Activated naive CD4-positive, alpha-beta T cell treated with anti-CD3 and anti-CD28 coated beads, Interleukin-2, amount 10 ng/mL, durations not matched to agents 7 days and 5 days (primary cell): ENCODE results near the gene MC1R.

ENCODE experiments used
- CTCF ChIA-PET: fragments of 350-600 bp; sonication (Branson Sonifier 250); formaldehyde crosslinking; loops from one replicate; lab custom pipeline; 2021; ENCODE audit warnings: antibody characterized with exemption; lab: Charles Lee
- DNase-seq: peaks from one replicate; pipeline ENCODE4 v3.0.0-alpha.2; 2020
- H3K27ac Mint-ChIP-seq: one replicate; pipeline ENCODE4 v1.8.0; 2021; ENCODE audit warnings: mild to moderate bottlenecking, moderate library complexity, mixed read lengths
- H3K27me3 Mint-ChIP-seq: one replicate; pipeline ENCODE4 v1.8.0; 2021; ENCODE audit warnings: mild to moderate bottlenecking, mixed read lengths
- H3K36me3 Mint-ChIP-seq: one replicate; pipeline ENCODE4 v1.8.0; 2021; ENCODE audit warnings: mixed read lengths
- H3K4me1 Mint-ChIP-seq: one replicate; pipeline ENCODE4 v1.8.0; 2021; ENCODE audit warnings: mixed read lengths
- H3K4me3 Mint-ChIP-seq: one replicate; pipeline ENCODE4 v1.8.0; 2021; ENCODE audit warnings: mild to moderate bottlenecking, moderate library complexity, mixed read lengths
- H3K9me3 Mint-ChIP-seq: one replicate; pipeline ENCODE4 v1.8.0; 2021; ENCODE audit warnings: mixed read lengths

Gene MC1R

DNA sequence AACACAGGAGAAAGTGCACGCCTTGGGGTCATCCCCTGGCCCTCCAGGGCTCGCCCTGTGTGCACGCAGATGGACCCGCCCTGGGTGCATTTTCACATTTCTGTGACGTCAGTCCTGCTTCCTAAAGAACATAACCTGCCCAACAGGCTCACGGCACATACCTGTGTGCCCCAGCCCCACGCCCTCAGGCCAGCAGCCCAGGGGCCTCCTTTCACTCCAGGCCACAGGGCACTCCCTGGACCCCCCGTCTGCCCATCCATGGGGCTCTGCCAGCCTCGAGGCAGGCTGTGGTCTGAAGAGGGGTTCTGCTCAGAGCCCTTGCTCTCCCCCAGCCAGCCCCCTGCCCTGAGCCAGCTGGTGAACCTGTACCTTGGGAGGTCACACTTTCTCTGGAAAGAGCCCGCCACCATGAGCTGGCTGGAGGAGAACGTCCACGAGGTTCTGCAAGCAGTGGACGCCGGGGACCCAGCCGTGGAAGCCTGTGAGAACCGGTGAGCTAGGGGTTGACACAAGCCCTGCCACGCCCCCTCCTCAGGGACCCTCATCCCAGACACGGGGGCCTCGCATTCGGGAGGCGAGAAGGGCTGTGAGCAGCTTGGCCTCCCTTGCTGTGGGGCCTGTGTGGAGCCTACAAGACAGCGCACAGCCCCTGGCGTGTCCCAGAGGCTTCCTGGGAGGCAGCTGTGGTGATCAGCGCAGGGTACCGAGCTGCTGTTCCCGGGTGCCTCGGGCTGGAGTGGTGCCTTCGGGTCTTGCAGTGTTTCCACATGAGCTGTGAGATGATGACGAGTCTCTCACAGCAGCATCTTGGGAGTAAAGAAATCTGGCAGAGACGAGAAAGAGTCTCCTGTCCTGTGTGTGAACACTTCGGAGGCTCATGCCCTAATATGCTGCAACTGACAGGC, 13.8 kb upstream of the MC1R start:
- Mint-ChIP-seq H3K36me3 (peaks cover 38% of the 10 kb centered on the region), H3K9me3 (no peaks in the 10 kb centered on the region), H3K4me3 (no peak overlapping the region), H3K27me3 (no peaks in the 10 kb centered on the region), H3K27ac (no peak overlapping the region), H3K4me1 (no peaks in the 10 kb centered on the region)
- CTCF ChIA-PET = no interaction called here
- DNase-seq = no peak

DNA sequence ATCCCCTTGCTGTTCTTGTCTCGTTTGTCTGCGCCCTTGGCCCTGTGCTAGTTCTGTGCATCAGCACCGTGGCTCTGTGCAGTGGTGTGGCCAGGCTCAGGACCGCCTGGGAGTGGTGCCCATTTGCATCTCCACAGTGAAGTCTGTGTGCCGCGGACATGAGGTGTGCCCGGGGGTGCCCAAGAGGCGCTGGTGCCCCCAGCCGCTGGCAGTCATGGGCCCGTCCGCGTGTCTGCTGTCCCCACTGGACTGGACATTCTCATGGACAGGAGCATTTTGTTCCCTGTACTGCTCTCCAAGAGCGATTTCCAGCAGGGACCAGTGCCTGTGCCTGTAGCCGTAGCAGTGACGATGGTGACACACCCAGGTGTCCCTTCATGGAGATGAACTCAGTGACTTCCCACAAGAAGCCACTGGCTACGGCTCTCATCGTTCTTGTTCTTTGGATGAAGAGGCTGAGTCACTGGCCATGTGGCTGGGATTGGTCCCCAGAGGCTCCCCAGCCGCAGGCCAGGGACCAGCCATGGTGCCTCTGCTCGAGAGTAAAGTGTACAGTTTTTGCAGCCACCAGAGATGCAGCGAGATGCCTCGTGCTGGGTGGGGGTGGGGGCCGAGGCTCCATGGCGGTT, 13.0 kb upstream of the MC1R start:
- Mint-ChIP-seq H3K4me3 (no peak overlapping the region), H3K36me3 (peaks cover 32% of the 10 kb centered on the region), H3K27me3 (no peaks in the 10 kb centered on the region), H3K9me3 (no peaks in the 10 kb centered on the region), H3K27ac (no peak overlapping the region), H3K4me1 (peaks cover 4% of the 10 kb centered on the region)
- DNase-seq = no peak
- CTCF ChIA-PET = interaction anchor here (2.8 kb wide), 1 partner anchor 13 kb away, joined by 7 read pairs; the partner anchor contains the start of gene MC1R

DNA sequence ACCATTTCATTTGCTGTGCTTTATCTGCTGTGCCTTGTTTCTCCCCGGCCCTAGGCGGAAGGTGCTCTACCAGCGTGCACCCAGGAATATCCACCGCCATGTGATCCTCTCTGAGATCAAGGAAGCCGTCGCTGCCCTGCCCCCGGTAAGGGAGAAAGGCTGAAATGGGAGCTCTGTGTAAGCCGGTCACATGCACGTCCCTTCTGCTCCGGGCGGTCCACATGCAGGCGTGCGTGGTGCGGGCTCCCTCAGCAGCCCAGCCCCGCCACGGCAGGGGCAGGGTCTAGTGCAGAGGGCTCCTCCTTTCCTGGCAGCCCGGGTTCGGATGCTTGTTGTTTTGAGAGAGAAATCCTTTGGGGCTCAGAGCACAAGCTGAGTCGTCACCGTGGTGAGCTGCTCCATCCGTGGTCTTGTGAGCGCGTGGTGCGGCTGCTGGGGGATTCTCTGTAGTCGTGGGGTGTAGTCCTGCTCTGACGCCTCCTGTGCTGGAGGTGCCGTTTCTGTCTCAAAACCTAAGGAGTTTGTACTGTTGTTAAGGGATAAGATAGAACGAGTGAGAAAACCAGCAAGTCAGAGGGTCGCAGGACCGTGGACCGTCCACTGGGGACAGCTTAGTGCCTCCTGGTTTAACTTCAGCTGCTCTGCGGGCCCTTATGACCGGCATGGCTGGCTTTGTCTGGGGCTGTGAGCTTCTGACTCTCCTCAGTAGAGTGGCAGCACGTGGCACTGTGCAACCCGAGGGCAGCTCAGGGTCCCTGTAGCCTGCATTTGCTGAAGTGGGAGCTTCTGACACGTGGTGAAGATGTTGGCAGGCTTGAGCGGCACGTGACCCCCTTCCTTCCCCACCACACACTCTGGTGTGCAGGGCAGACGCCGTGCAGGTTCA, 12.3 kb upstream of the MC1R start:
- H3K27ac Mint-ChIP-seq = no peak overlapping the region
- no peak overlapping the region for H3K4me3 Mint-ChIP-seq
- H3K4me1 Mint-ChIP-seq = peaks cover 4% of the 10 kb centered on the region
- CTCF ChIA-PET = interaction anchor here (2.8 kb wide), 1 partner anchor 12 kb away, joined by 7 read pairs; the partner anchor contains the start of gene MC1R
- peaks cover 35% of the 10 kb centered on the region for H3K36me3 Mint-ChIP-seq
- no peaks in the 10 kb centered on the region for H3K9me3 Mint-ChIP-seq
- H3K27me3 Mint-ChIP-seq = no peaks in the 10 kb centered on the region
- no peak for DNase-seq

DNA sequence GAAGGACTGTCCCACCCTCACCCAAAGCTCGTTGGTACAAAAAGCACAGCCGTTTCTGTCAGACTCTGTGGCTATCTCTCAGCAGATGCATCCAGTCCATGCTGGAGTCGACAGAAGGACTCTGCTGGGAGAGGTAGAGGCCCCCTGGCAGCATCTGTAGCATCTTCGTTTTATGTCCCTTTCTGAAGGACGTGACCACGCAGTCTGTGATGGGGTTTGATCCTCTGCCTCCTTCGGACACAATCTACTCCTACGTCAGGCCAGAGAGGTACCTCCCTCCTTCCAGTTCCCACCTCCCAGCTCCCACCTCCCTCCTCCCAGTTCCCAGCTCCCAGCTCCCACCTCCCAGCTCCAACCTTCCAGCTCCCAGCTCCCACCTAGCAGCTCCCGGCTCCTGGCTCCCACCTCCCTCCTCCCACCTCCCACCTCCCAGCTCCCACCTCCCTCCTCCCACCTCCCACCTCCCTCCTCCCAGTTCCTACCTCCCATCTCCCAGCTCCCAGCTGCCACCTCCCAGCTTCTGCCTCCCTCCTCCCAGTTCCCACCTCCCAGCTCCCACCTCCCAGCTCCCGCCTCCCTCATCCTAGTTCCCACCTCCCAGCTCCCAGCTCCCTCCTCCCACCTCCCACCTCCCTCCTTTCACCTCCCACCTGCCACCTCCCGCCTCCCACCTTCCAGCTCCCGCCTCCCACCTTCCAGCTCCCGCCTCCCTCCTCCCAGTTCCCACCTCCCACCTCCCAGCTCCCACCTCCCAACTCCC, 11.4 kb upstream of the MC1R start:
- Mint-ChIP-seq H3K27me3 (no peaks in the 10 kb centered on the region), H3K9me3 (no peaks in the 10 kb centered on the region), H3K4me3 (no peak overlapping the region), H3K36me3 (peaks cover 36% of the 10 kb centered on the region), H3K4me1 (peaks cover 4% of the 10 kb centered on the region), H3K27ac (no peak overlapping the region)
- CTCF ChIA-PET = interaction anchor here (0.6 to 2.8 kb wide), 5 partner anchors 11 to 367 kb away, joined by 3 to 7 read pairs (median 4); partner anchors contain the start of genes MC1R and TCF25
- no peak for DNase-seq

DNA sequence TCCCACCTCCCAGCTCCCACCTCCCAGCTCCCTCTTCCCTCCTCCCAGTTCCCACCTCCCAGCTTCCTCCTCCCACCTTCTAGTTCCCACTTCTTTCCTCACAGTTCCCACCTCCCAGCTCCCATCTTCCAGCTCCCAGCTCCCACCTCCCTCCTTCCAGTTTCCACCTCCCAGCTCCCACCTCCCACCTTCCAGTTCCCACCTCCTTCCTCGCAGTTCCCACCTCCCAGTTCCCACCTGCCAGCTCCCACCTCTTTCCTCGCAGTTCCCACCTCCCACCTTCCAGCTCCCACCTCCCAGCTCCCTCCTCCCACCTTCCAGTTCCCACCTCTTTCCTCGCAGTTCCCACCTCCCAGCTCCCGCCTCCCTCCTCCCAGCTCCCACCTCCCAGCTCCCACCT, 10.4 kb upstream of the MC1R start:
- H3K36me3 Mint-ChIP-seq = peaks cover 39% of the 10 kb centered on the region
- H3K27ac Mint-ChIP-seq = no peak overlapping the region
- H3K4me1 Mint-ChIP-seq = peaks cover 4% of the 10 kb centered on the region
- no peak for DNase-seq
- no peak overlapping the region for H3K4me3 Mint-ChIP-seq
- CTCF ChIA-PET = interaction anchor here (1.2 to 3.9 kb wide), 4 partner anchors 10 to 202 kb away, joined by 3 to 29 read pairs (median 6); partner anchors contain the start of genes MC1R and TCF25
- no peaks in the 10 kb centered on the region for H3K9me3 Mint-ChIP-seq
- H3K27me3 Mint-ChIP-seq = no peaks in the 10 kb centered on the region

DNA sequence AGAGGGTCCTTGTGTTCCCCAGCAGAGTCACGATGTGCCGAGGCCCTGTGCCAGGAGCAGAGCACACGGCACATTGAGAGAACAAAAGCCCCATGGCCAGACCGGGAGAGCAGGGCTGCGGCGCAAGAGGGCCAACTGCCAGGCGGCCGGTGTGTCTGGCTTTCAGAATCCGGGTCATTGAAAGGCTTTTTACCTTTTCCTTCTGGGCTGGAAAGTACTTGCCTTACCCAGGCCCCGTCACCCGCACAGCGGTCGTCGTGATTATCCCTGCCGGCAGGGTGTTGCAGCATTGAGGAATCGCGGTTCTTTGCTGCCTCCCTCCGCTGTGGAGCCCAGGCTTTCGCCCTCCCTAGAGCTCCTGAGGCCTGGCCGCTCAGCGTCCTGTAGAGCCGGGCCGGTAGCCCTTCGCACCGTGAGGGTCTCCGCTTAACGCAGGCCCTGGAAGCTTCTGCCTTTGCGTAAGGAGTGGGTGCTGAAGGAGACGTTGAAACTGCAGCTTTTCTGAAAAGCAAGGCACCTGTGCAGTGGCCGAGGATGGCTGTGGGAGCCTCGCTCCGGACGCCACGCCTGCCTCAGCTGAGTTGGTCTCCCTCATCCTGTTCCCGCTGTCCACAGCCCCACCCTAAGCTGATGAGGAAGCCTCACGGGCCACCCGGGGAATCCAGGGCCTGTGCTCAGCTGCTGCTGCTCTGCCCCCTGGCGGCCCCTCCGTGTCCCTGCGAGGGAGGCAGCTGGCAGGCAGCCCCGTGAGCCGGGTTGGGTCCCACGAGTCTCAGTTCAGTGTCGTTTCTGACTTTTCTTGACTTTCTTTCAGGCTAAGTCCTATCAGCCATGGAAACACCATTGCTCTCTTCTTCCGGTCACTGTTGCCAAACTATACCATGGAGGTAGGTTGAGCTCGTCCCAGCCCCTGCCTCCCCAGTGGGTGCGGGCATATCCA, 8.6 kb upstream of the MC1R start:
- Mint-ChIP-seq H3K36me3 (peaks cover 45% of the 10 kb centered on the region), H3K4me1 (peaks cover 4% of the 10 kb centered on the region), H3K27me3 (no peaks in the 10 kb centered on the region), H3K9me3 (no peaks in the 10 kb centered on the region), H3K27ac (no peak overlapping the region), H3K4me3 (no peak overlapping the region)
- CTCF ChIA-PET = interaction anchor here (0.8 to 3.9 kb wide), 13 partner anchors 9 to 210 kb away, joined by 3 to 29 read pairs (median 5); partner anchors contain the start of genes MC1R, TCF25 and TUBB3
- DNase-seq = peak; percentile 76

DNA sequence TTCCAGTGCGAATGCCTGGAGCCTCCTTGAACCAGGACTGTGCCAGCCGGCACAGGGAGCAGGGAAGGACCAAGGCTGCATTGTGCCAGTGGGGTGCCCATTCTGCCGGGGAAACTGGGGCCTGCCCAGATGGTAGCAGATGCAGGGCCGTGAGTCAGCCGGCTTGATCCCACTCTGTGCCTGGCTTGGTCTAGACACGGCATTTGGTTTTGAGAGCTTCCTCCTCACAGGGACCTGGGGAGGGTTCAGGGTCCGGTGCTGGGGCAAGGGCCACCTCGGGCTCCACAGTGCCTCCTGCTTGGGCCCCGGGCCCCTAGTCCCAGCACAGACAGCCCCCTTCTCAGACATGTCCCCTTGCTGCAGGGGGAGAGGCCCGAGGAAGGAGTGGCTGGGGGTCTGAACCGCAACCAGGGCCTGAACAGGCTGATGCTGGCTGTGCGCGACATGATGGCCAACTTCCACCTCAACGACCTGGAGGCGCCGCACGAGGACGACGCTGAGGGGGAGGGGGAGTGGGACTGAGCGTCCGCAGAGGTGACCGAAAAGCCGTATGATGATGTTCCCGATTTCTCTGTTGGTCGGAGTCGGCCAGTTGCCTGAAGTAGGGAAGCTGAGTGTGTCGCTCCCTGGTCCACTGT, 7.8 kb upstream of the MC1R start:
- H3K4me3 Mint-ChIP-seq = no peak overlapping the region
- CTCF ChIA-PET = interaction anchor here (0.9 to 3.9 kb wide), 11 partner anchors 8 to 211 kb away, joined by 4 to 29 read pairs (median 5); partner anchors contain the start of genes MC1R and TUBB3
- H3K27me3 Mint-ChIP-seq = peaks cover 4% of the 10 kb centered on the region
- DNase-seq = no peak
- no peaks in the 10 kb centered on the region for H3K9me3 Mint-ChIP-seq
- H3K4me1 Mint-ChIP-seq = peaks cover 4% of the 10 kb centered on the region
- H3K27ac Mint-ChIP-seq = no peak overlapping the region
- peaks cover 40% of the 10 kb centered on the region for H3K36me3 Mint-ChIP-seq

DNA sequence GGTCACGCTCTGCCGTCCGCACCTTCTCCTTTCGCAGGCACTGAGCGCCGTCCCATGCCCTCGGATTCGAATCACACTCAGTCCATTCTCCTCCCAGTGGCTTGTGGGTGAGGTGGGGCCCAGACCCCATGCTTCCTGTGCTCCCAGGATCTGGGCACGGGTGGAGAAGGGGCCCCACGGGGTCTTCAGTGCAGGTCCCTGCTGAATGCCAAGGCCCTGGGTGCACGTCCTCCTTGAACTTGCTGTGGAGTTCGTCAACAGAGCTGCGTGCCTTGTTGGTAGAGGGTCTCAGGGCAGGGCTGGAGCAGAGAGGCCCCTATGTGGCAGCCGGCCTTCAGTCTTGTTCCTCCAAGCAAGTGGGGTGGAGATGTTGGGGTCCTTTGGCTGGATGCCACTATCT, 7.3 kb upstream of the MC1R start:
- no peak for DNase-seq
- Mint-ChIP-seq H3K36me3 (peaks cover 34% of the 10 kb centered on the region), H3K27me3 (peaks cover 5% of the 10 kb centered on the region), H3K27ac (no peak overlapping the region), H3K4me1 (peaks cover 7% of the 10 kb centered on the region), H3K9me3 (no peaks in the 10 kb centered on the region), H3K4me3 (no peak overlapping the region)
- CTCF ChIA-PET = interaction anchor here (1.8 to 3.9 kb wide), 2 partner anchors 12 to 205 kb away, joined by 16 to 29 read pairs; partner anchors contain the start of gene TUBB3

DNA sequence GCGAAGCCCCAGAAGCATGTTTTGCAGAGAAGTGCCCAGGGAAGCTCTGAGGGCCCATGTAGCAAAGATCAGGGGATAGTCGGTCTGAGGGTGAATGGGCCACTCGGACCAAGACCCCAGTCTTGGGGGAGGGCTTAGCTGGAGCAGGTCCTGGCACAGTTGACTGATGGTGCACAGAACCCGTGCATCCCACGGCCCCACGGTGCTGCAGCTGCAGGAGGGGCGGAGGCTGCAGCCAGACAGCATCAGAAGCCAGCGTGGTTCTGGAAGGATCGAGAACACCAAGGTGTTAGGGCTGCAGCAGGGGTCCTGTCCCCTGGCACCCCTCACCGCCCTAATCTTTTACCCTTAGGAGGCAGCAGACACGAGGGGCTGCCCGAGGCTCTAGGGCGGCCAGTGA, 6.5 kb upstream of the MC1R start:
- CTCF ChIA-PET = no interaction called here
- no peaks in the 10 kb centered on the region for H3K9me3 Mint-ChIP-seq
- H3K4me1 Mint-ChIP-seq = peaks cover 10% of the 10 kb centered on the region

DNA sequence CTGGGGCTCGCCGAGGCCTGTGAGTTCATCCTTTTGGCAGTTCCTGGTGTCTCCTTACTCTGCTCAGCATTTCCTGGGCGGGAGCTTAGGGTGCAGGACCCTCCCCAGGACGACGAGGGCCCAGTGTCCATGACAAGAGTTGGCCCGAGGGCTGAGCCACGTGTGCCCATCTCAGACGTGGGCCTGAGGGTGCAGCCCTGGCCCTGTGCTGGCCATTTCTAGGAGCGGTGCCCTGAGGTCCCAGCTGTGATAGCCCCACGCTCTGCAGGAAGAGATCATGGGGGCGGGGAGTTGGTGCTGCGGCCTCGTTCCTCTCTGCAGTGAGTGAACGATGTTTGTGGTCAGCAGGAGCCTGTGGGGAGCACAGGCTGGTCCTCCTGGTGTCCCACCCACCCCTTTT, 6.0 kb upstream of the MC1R start:
- Mint-ChIP-seq H3K27me3 (peaks cover 6% of the 10 kb centered on the region), H3K27ac (no peak overlapping the region), H3K9me3 (no peaks in the 10 kb centered on the region), H3K4me1 (peaks cover 14% of the 10 kb centered on the region), H3K36me3 (peaks cover 26% of the 10 kb centered on the region), H3K4me3 (no peak overlapping the region)
- DNase-seq = no peak
- CTCF ChIA-PET = no interaction called here

More for the DNA sequence above, 6.5 kb upstream of the MC1R start:
- H3K36me3 Mint-ChIP-seq = peaks cover 27% of the 10 kb centered on the region
- no peak overlapping the region for H3K4me3 Mint-ChIP-seq
- DNase-seq = no peak
- H3K27me3 Mint-ChIP-seq = peaks cover 5% of the 10 kb centered on the region
- no peak overlapping the region for H3K27ac Mint-ChIP-seq

DNA sequence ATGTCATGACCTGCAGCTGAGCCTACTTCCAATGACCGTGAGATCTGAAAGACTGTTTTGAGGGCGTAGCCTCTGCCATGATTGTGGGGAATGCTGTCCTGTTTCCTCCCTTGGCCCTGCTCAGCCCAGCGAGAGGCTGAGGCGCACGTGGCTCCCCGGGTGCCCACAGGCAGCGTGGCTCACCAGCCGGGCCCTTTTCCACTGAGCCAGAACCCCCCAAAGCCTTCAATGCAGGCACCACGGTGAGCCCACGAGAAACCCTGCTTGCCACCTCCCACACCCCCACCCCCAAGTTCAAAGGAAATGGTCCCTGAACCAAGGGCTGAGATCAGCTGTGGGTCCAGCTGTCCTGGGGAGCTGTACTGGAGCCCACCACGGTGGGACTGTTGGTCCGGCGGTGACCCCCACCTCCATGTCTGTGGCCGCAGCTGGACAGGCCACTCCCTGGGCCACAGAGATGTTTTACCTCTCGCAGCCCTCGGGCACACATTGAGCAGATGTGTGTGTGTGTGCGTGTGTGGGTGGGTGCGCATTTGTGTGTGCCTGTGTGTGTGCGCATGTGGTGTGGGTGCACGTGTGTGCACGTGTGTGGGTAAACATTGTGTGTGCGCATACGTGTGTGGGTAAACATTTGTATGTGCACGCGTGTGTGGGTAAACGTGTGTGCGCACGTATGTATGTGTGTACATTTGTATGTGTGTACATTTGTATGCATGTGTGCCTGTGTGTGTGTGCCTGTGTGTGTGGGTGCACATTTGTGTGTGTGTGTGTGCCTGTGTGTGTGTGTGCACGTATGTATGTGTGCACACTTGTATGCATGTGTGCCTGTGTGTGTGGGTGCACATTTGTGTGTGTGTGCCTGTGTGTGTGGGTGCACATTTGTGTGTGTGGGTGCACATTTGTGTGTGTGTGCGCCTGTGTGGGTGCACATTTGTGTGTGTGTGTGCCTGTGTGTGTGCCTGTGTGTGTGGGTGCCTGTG, 5.0 kb upstream of the MC1R start:
- no peak for DNase-seq
- Mint-ChIP-seq H3K4me3 (no peak overlapping the region), H3K27ac (no peak overlapping the region), H3K9me3 (no peaks in the 10 kb centered on the region), H3K36me3 (peaks cover 25% of the 10 kb centered on the region), H3K4me1 (peaks cover 24% of the 10 kb centered on the region), H3K27me3 (peaks cover 17% of the 10 kb centered on the region)
- CTCF ChIA-PET = no interaction called here
